K562 (cell line): ENCODE measurements around the gene NECAB3. TPM values are rescaled to one million over a fixed set of nuclear protein-coding genes. Genes with fewer than 3 reads are reported as not detected.
A peak's percentile ranks its signal among the peaks of the same experiment; 100 is the strongest.
"Not testable (repeated sequence)": the region's sequence is repeated elsewhere in the genome, so short reads cannot be mapped to it uniquely, and the experiment has no call there.

Source experiments
- ATAC-seq: fragments of 200-7000 bp; cut with Tn5 transposase; 3 replicates; pipeline ENCODE4 v1.9.1; 2020; ENCODE audit warnings: moderate library complexity
- BruUV-seq: library from RNA; stranded (reverse); fragments of 400-500 nt; replicated peaks from 2 replicates; lab custom pipeline; 2021; lab: Mats Ljungman, UMichigan
- CTCF ChIA-PET: fragments of 300-600 bp; formaldehyde crosslinking; extraction: SDS; loops from one replicate; lab custom pipeline; 2021; ENCODE audit warnings: low intra/inter-chr PET ratio; lab: Yijun Ruan, JAX
- POLR2A ChIA-PET: fragments of 300-600, 350-650 bp; sonication (Branson Sonifier 250); formaldehyde crosslinking; extraction: SDS; loops from one replicate; lab custom pipeline; 2021; ENCODE audit warnings: antibody characterized with exemption, inconsistent platforms; lab: Yijun Ruan, JAX
- DNase-seq, 4 experiments: peaks; one replicate each; pipeline versions ENCODE4 v3.0.0 to v3.0.0-alpha.2; 2011 to 2018; ENCODE audit warnings: low spot score in 3 of 4, mixed read lengths in 3 of 4; ENCODE audit errors: extremely low read depth in 1 of 4
- FAIRE-seq: peaks from 2 replicates; lab custom pipeline; 2011; peaks lifted over from hg19 to GRCh38; lab: Jason Lieb, UNC
- H2AFZ ChIP-seq: 2 replicates; pipeline ENCODE4 v1.6.0; 2011; ENCODE audit warnings: low read depth, low read length, control low read depth, inconsistent platforms
- H3K27ac ChIP-seq: fragments of 200-600 bp; 3 replicates; pipeline ENCODE4 v1.8.0; 2011; ENCODE audit warnings: low read depth, mild to moderate bottlenecking, control low read depth, inconsistent platforms, low read length, moderate library complexity, mixed read lengths; ENCODE audit errors: extremely low read depth
- H3K27me3 ChIP-seq, 2 experiments: fragments of 300-600 bp in 1 of 2; 2 replicates in 1 of 2; 3 replicates in 1 of 2; pipeline versions ENCODE4 v1.6.0 to v1.8.0; 2011; ENCODE audit warnings: inconsistent platforms in 2 of 2, low read length in 2 of 2, mild to moderate bottlenecking in 1 of 2, mixed read lengths in 1 of 2, moderate library complexity in 1 of 2; ENCODE audit not compliant: control insufficient read depth in 2 of 2, insufficient read depth in 2 of 2
- H3K36me3 ChIP-seq: fragments of 300-600 bp; 3 replicates; pipeline ENCODE4 v1.8.0; 2011; ENCODE audit warnings: mild to moderate bottlenecking, low read length, inconsistent platforms; ENCODE audit not compliant: control insufficient read depth, insufficient read depth
- H3K4me1 ChIP-seq, 2 experiments: fragments of 200-600 bp in 1 of 2; replicated peaks in 1 of 2; 2 replicates in 1 of 2; 3 replicates in 1 of 2; pipeline versions ENCODE4 v1.5.1 to v1.8.0; 2011; ENCODE audit warnings: inconsistent platforms in 2 of 2, low read length in 2 of 2, mild to moderate bottlenecking in 1 of 2, mixed read lengths in 1 of 2, moderate library complexity in 1 of 2; ENCODE audit not compliant: control insufficient read depth in 2 of 2, insufficient read depth in 2 of 2
- H3K4me2 ChIP-seq: 2 replicates; pipeline ENCODE4 v1.6.1; 2011; ENCODE audit warnings: low read length, control low read depth, inconsistent platforms, mixed read lengths; ENCODE audit not compliant: insufficient read depth
- H3K4me3 ChIP-seq: fragments of 200-600 bp; sonication (generic), shearing (Covaris generic); 2 replicates; pipeline ENCODE4 v1.5.1; 2016; ENCODE audit warnings: control low read depth, inconsistent platforms
- H3K79me2 ChIP-seq: fragments of 200-600 bp; 3 replicates; pipeline ENCODE4 v1.8.0; 2011; ENCODE audit warnings: low read length, inconsistent platforms; ENCODE audit not compliant: control insufficient read depth, insufficient read depth
- H3K9ac ChIP-seq, 2 experiments: 2 replicates each; pipeline versions ENCODE4 v1.6.0 to v1.6.1; 2011; ENCODE audit warnings: low read depth in 2 of 2, low read length in 2 of 2, control low read depth in 1 of 2, inconsistent platforms in 1 of 2, mild to moderate bottlenecking in 1 of 2, mixed read lengths in 1 of 2; ENCODE audit not compliant: insufficient read depth in 1 of 2
- H3K9me1 ChIP-seq: one replicate; pipeline ENCODE4 v1.6.0; 2011; ENCODE audit warnings: inconsistent platforms, mild to moderate bottlenecking, low read length, moderate library complexity; ENCODE audit not compliant: control insufficient read depth, insufficient read depth
- H3K9me3 ChIP-seq: replicated peaks from 2 replicates; pipeline ENCODE4 v1.5.1; 2011; ENCODE audit warnings: low read depth, low read length, inconsistent platforms; ENCODE audit not compliant: control insufficient read depth, insufficient read depth
- H4K20me1 ChIP-seq: replicated peaks from 2 replicates; pipeline ENCODE4 v1.6.1; 2011; ENCODE audit warnings: low read length, inconsistent platforms, mixed read lengths; ENCODE audit not compliant: control insufficient read depth, insufficient read depth
- EHMT2 ChIP-seq: fragments of 450-650 bp; IDR thresholded peaks from 2 replicates; pipeline ENCODE4 v1.6.1; 2018; ENCODE audit warnings: antibody characterized with exemption
- MIER1 ChIP-seq: fragments of 450-650 bp; IDR thresholded peaks from 2 replicates; pipeline ENCODE4 v1.6.1; 2016; ENCODE audit warnings: antibody characterized with exemption, mild to moderate bottlenecking, low read depth
- ZNF121 ChIP-seq: sonication (generic); formaldehyde crosslinking; conservative IDR thresholded peaks from 2 replicates; pipeline ENCODE4 v1.8.0; 2022; ENCODE audit warnings: missing genetic modification reagents
- WGBS: fragments of 100-300 bp; shearing (Covaris generic); methylation state at CpG from one replicate; pipeline ENCODE4 v1.1.6; 2016; ENCODE audit warnings: low coverage, mixed read lengths; ENCODE audit not compliant: insufficient coverage; ENCODE audit errors: missing lambda C conversion rate; 5-methylcytosine and 5-hydroxymethylcytosine counted together
- in situ Hi-C: fragments of 300-500 bp; cut with MboI; formaldehyde crosslinking; loops from 4 replicates; pipeline ENCODE4 v1.15.0; 2018; ENCODE audit warnings: inconsistent platforms, mixed read lengths
- intact Hi-C: fragments of 100-400 bp; cut with micrococcal nuclease; formaldehyde crosslinking; loops from 2 replicates; pipeline ENCODE4 v1.14.2; 2022
- polyA plus RNA-seq, 8 experiments: library from polyadenylated mRNA; depleted of rRNA in 4 of 8; stranded (reverse) in 5 of 8; unstranded in 3 of 8; fragments of >200 nt; fragmentation: Nextera tagmentation in 2 of 8; fragmentation: Illumina TruSeq in 1 of 8; extraction: Ambion mirVana in 2 of 8; extraction: Trizol in 1 of 8; gene quantifications; 2 replicates each; pipeline versions ENCODE4 v1.2.1 to v1.2.3, GENCODE V29; 2011 to 2014; ENCODE audit warnings: inconsistent platforms in 1 of 8, missing spikeins in 1 of 8
- total RNA-seq, 7 experiments: library from RNA; depleted of rRNA in 6 of 7; stranded (reverse); fragments of >200 nt in 6 of 7; fragmentation: Illumina TruSeq in 2 of 7; extraction: Trizol in 2 of 7; gene quantifications; 2 replicates each; pipeline versions ENCODE4 v1.2.1 to v1.2.3, GENCODE V29; 2011 to 2021; ENCODE audit warnings: low replicate concordance in 1 of 7
- TF ChIP-seq, protein P1 (sequence below), 2 experiments: fragments of 450-650 bp; formaldehyde crosslinking in 1 of 2; IDR thresholded peaks; 2 replicates each; pipeline versions ENCODE4 v1.4.0 to v1.6.1; 2014 to 2020; ENCODE audit warnings: mild to moderate bottlenecking in 2 of 2, borderline replicate concordance in 1 of 2, low read depth in 1 of 2

Gene NECAB3
- total and polyA plus RNA-seq, 9 of the 15 experiments (the other 6 are each of a cell fraction or from before 2014, with no cell fraction given), result 0.94 to 63.3 (median 31.5) TPM

DNA sequence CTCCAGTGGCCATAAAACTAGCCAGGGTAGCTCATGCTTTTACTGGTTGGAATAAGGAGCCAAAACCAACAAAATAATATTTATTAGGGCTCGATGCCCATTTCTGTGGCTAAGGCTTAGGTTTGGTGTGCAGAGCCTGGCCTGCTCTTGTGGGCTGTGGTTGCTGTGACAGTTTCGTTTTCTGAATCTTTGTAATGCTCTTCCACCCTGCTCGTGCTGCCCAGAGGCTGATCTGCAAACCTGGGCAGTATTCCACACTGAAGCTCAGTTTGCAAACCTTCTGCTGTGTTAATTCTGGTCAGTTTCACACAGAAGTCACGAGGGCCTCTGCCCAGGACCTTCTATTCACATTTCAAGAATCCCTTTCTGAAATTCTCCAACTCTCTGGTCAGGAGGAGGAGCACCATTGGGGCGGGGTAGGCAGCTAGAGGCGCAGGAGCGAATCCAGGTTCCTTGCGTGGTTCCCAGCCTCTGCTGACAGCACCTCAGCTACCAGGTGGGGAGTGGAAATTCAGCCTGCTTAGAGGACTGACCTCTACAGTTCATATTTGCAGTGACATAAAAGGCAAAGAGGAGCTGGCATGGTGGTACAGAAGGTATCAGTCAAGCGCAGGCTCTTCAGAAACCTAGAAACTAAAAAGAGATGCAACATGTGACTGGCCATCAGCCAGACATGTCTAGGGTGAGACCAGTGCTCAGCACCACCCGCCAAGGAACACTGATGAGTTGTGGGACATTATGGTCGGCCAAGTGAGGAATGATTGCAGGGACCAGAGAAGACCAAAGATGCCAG lies 26.4 kb downstream of the NECAB3 start:
- Histone ChIP-seq H3K27ac (no peak overlapping the region), H4K20me1 (peaks cover 13% of the 10 kb centered on the region; the same call in 1 of the 2 replicates), H3K4me2 (no peak overlapping the region), H3K27me3 (no peaks in the 10 kb centered on the region), H3K4me3 (no peak overlapping the region), H3K9me3 (no peaks in the 10 kb centered on the region; the same call in 1 of the 2 replicates), H2AFZ (no peak overlapping the region), H3K36me3 (peaks cover 20% of the 10 kb centered on the region; the same call in 2 of the 3 replicates), H3K79me2 (no peaks in the 10 kb centered on the region), H3K9ac (no peak overlapping the region), H3K9me1 (peaks cover 9% of the 10 kb centered on the region), H3K4me1 (peaks cover 9 to 27% of the 10 kb centered on the region in 2 experiments; a peak in 3 of 5 replicates)
- intact Hi-C loops, result no loop called here
- no peak for DNase-seq
- FAIRE-seq, result no peak
- ChIA-PET CTCF (no interaction called here), POLR2A (interaction anchor here (0.6 to 1.5 kb wide), 5 partner anchors 8 to 386 kb away, joined by 3 to 7 read pairs (median 3); no protein-coding TSS in a partner anchor)
- no TSS peak for BruUV-seq
- 53% methylated on average over 11 of the region's 11 CpGs for WGBS
- TF ChIP-seq ZNF121, result no peak
- in situ Hi-C loops, result no loop called here
- ATAC-seq, result 0 out of 3 replicates have a peak, but pooled peaks have one; percentile 17

DNA sequence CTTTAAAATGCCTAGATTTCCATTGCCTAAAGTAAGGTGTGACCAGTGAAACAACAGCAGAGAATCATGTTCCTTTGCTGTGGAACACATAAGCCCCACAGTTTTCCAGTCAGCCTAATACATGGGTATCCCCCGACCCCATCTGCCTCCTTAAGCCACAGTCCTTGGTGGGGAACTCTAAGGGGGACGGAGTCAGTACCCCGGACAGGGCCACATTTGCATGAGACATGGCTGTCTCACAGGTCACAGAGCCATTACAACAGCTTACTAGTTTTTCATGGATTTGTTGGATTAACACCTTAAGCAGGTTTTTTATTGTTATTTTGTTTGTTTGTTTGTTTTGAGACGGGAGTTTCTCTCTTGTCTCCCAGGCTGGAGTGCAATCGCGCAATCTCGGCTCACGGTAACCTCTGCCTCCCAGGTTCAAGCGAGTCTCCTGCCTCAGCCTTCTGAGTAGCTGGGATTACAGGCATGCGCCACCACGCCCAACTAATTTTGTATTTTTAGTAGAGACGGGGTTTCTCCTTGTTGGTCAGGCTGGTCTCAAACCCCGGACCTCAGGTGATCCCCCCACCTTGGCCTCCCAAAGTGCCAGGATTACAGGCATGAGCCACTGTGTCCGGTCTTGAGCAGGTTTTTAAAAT lies 27.1 kb downstream of the NECAB3 start:
- not testable (repeated sequence) for ATAC-seq, H3K4me2 ChIP-seq, H2AFZ ChIP-seq, H3K27me3 ChIP-seq
- 74% methylated on average over 14 of the region's 14 CpGs for WGBS
- TF ChIP-seq, protein P1, sequence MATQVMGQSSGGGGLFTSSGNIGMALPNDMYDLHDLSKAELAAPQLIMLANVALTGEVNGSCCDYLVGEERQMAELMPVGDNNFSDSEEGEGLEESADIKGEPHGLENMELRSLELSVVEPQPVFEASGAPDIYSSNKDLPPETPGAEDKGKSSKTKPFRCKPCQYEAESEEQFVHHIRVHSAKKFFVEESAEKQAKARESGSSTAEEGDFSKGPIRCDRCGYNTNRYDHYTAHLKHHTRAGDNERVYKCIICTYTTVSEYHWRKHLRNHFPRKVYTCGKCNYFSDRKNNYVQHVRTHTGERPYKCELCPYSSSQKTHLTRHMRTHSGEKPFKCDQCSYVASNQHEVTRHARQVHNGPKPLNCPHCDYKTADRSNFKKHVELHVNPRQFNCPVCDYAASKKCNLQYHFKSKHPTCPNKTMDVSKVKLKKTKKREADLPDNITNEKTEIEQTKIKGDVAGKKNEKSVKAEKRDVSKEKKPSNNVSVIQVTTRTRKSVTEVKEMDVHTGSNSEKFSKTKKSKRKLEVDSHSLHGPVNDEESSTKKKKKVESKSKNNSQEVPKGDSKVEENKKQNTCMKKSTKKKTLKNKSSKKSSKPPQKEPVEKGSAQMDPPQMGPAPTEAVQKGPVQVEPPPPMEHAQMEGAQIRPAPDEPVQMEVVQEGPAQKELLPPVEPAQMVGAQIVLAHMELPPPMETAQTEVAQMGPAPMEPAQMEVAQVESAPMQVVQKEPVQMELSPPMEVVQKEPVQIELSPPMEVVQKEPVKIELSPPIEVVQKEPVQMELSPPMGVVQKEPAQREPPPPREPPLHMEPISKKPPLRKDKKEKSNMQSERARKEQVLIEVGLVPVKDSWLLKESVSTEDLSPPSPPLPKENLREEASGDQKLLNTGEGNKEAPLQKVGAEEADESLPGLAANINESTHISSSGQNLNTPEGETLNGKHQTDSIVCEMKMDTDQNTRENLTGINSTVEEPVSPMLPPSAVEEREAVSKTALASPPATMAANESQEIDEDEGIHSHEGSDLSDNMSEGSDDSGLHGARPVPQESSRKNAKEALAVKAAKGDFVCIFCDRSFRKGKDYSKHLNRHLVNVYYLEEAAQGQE (IDR thresholded peaks at IDR 0.05; ENCODE audit: borderline replicate concordance), result peak; percentile 89
- TF ChIP-seq, protein P1 (CRISPR knock-in tag; IDR thresholded peaks at IDR 0.05; ENCODE audit: low read depth), result not testable (repeated sequence)
- TF ChIP-seq MIER1, result peak; percentile 62; the same call in 1 of the 2 replicates
- peak; percentile 57; the same call in 1 of the 2 replicates for TF ChIP-seq EHMT2
- TF ChIP-seq, all 486 proteins: peak for 3; not testable (repeated sequence) for 483
- BruUV-seq, H3K9me1 ChIP-seq, H3K4me3 ChIP-seq, CTCF ChIA-PET, H3K27ac ChIP-seq, H3K9ac ChIP-seq, intact Hi-C loops, H3K9me3 ChIP-seq, H3K79me2 ChIP-seq, in situ Hi-C loops: not testable (repeated sequence)
- Histone ChIP-seq H3K36me3 (peaks cover 20% of the 10 kb centered on the region; the same call in 2 of the 3 replicates), H3K4me1 (peaks cover 8 to 27% of the 10 kb centered on the region in 2 experiments; a peak in 3 of 5 replicates), H4K20me1 (peaks cover 13% of the 10 kb centered on the region; the same call in 1 of the 2 replicates)
- FAIRE-seq, result peak; percentile 6
- POLR2A ChIA-PET, result interaction anchor here (0.6 to 1.0 kb wide), 3 partner anchors 9 to 79 kb away, joined by 3 to 6 read pairs (median 3); no protein-coding TSS in a partner anchor
- DNase-seq, result peak in 1 of 4 experiments; percentile 17
